HFF-Myc (cell line): ENCODE measurements around the gene DCTD.

Source experiments
- DNase-seq: peaks from one replicate; pipeline ENCODE4 v3.0.0-alpha.2; 2011; ENCODE audit warnings: low read depth; ENCODE audit errors: extremely low read depth
- H3K4me3 ChIP-seq: replicated peaks from 2 replicates; pipeline ENCODE4 v1.5.1; 2011; ENCODE audit warnings: low read depth, mild to moderate bottlenecking, control low read depth, low read length
- TF ChIP-seq, protein P1 (sequence below): IDR thresholded peaks from 2 replicates; pipeline ENCODE4 v1.5.1; 2012; ENCODE audit warnings: mild to moderate bottlenecking, low read depth, low read length, control low read depth; ENCODE audit errors: missing control alignments

The DCTD gene

GRCh38 chr4:182840108-182840507 lies 77.1 kb downstream of the DCTD start:
- DNase-seq, result no peak
- TF ChIP-seq, protein P1, sequence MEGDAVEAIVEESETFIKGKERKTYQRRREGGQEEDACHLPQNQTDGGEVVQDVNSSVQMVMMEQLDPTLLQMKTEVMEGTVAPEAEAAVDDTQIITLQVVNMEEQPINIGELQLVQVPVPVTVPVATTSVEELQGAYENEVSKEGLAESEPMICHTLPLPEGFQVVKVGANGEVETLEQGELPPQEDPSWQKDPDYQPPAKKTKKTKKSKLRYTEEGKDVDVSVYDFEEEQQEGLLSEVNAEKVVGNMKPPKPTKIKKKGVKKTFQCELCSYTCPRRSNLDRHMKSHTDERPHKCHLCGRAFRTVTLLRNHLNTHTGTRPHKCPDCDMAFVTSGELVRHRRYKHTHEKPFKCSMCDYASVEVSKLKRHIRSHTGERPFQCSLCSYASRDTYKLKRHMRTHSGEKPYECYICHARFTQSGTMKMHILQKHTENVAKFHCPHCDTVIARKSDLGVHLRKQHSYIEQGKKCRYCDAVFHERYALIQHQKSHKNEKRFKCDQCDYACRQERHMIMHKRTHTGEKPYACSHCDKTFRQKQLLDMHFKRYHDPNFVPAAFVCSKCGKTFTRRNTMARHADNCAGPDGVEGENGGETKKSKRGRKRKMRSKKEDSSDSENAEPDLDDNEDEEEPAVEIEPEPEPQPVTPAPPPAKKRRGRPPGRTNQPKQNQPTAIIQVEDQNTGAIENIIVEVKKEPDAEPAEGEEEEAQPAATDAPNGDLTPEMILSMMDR, result no peak
- no peak overlapping the region for H3K4me3 ChIP-seq
